Brain microvascular endothelial cell (primary cell): Measurements from ENCODE around the gene PTPRN2.

Experiments used
- DNase-seq: peaks from one replicate; pipeline ENCODE4 v3.0.0-alpha.2; 2020
- H3K27ac ChIP-seq: fragments of 250-450 bp; sonication (Bioruptor Pico); 2 replicates; pipeline ENCODE4 v1.5.1; 2020; ENCODE audit warnings: mild to moderate bottlenecking, moderate library complexity
- H3K27me3 ChIP-seq: fragments of 250-450 bp; sonication (Bioruptor Pico); replicated peaks from 2 replicates; pipeline ENCODE4 v1.5.1; 2020; ENCODE audit warnings: mild to moderate bottlenecking
- H3K36me3 ChIP-seq: fragments of 250-450 bp; sonication (Bioruptor Pico); replicated peaks from 2 replicates; pipeline ENCODE4 v1.5.1; 2020; ENCODE audit warnings: mild to moderate bottlenecking
- H3K4me3 ChIP-seq: 2 replicates; pipeline ENCODE4 v1.5.1; 2011; ENCODE audit warnings: low read depth, mild to moderate bottlenecking, control low read depth, low read length, moderate library complexity
- in situ Hi-C: cut with HindIII; loops from 2 replicates; pipeline ENCODE4 v1.10.0; 2017; ENCODE audit warnings: low sequenced_read_pairs, low pct_ligation_motif_present
- TF ChIP-seq, protein P1 (sequence below): IDR thresholded peaks from 2 replicates; pipeline ENCODE4 v1.5.1; 2011; ENCODE audit warnings: low read depth, mild to moderate bottlenecking, moderate library complexity, low read length, control low read depth, inconsistent platforms; ENCODE audit errors: missing control alignments

PTPRN2 gene

GRCh38 chr7:158450476-158451124, 137.0 kb downstream of the PTPRN2 start:
- no peak for DNase-seq
- no peak overlapping the region for H3K4me3 ChIP-seq
- no peak overlapping the region for H3K27ac ChIP-seq
- no peaks in the 10 kb centered on the region for H3K27me3 ChIP-seq
- TF ChIP-seq, protein P1, sequence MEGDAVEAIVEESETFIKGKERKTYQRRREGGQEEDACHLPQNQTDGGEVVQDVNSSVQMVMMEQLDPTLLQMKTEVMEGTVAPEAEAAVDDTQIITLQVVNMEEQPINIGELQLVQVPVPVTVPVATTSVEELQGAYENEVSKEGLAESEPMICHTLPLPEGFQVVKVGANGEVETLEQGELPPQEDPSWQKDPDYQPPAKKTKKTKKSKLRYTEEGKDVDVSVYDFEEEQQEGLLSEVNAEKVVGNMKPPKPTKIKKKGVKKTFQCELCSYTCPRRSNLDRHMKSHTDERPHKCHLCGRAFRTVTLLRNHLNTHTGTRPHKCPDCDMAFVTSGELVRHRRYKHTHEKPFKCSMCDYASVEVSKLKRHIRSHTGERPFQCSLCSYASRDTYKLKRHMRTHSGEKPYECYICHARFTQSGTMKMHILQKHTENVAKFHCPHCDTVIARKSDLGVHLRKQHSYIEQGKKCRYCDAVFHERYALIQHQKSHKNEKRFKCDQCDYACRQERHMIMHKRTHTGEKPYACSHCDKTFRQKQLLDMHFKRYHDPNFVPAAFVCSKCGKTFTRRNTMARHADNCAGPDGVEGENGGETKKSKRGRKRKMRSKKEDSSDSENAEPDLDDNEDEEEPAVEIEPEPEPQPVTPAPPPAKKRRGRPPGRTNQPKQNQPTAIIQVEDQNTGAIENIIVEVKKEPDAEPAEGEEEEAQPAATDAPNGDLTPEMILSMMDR: no peak
- in situ Hi-C loops: no loop called here
- no peaks in the 10 kb centered on the region for H3K36me3 ChIP-seq

DNA sequence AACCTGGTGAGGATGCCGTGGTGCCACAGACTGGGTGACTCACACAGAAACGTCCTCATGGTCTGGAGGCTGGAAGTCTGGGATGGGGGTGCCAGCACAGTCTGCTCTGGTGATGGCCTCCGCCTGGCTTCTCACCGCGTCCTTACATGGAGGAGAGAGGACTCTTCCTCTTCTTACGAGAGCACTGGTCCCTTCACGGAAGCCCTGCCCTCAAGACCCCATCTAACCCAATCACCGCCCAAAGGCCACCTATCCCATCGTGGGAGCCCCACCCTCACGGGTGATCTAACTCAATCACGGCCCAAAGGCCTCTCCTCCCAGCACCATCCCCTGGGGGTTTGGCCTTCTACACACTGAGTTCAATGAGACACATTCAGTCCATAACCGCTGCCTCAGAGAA, 137.7 kb downstream of the PTPRN2 start:
- Histone ChIP-seq H3K27me3 (no peaks in the 10 kb centered on the region), H3K36me3 (no peaks in the 10 kb centered on the region), H3K4me3 (no peak overlapping the region), H3K27ac (no peak overlapping the region)
- TF ChIP-seq, protein P1: no peak
- DNase-seq: no peak
- in situ Hi-C loops: no loop called here

- TF ChIP-seq, protein P1: no peak
- Histone ChIP-seq H3K27me3 (no peaks in the 10 kb centered on the region), H3K27ac (no peak overlapping the region), H3K4me3 (no peak overlapping the region), H3K36me3 (no peaks in the 10 kb centered on the region)
- in situ Hi-C loops: no loop called here
- DNase-seq: no peak
Observed at GRCh38 chr7:158449266-158449665, 138.4 kb downstream of the PTPRN2 start.

GRCh38 chr7:158448430-158449100, 139.1 kb downstream of the PTPRN2 start:
- DNase-seq: no peak
- TF ChIP-seq, protein P1: no peak
- in situ Hi-C loops: no loop called here
- no peaks in the 10 kb centered on the region for H3K36me3 ChIP-seq
- H3K4me3 ChIP-seq: no peak overlapping the region
- H3K27ac ChIP-seq: no peak overlapping the region
- no peaks in the 10 kb centered on the region for H3K27me3 ChIP-seq

DNA sequence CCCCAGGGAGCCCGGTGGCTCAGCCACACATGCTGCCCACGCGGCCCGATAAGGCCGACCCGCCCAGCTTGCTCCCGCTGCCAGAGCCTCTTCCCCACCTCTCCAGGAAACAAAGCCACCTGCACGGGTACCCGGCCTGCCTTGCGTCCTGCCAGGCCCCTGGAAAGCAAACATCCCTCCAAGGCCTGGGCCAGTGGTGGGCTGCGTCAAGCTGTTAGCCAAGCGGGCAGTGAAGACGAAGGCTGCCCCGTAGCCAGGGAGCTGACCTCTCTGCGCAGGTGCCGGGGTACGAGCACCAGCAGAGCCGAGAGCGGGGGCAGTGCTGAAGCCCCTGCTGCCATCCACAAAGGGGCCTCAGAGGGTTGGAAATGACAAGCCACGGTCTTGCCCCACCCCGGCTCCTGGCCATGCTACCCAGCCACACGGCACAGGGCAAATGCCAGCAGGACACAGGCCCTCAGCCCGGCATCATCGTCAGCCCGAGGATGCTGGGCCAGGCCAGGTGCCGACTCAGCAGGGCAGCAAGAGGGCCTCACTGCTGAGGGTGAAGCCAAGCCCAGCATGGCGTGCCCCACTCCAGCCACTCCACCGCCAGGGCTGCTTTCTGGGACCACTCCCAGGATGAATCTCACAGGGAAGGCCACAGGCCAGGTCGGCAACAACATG, 140.0 kb downstream of the PTPRN2 start:
- TF ChIP-seq, protein P1: no peak
- no peak for DNase-seq
- no peaks in the 10 kb centered on the region for H3K36me3 ChIP-seq

More for the DNA sequence above, 140.0 kb downstream of the PTPRN2 start:
- Histone ChIP-seq H3K4me3 (no peak overlapping the region), H3K27ac (no peak overlapping the region), H3K27me3 (no peaks in the 10 kb centered on the region)
- in situ Hi-C loops: no loop called here
